ENCODE measurements around the gene ABHD6.
"Not testable (repeated sequence)": the region's sequence is repeated elsewhere in the genome, so short reads cannot be mapped to it uniquely, and the experiment has no call there.

The ABHD6 gene

DNA sequence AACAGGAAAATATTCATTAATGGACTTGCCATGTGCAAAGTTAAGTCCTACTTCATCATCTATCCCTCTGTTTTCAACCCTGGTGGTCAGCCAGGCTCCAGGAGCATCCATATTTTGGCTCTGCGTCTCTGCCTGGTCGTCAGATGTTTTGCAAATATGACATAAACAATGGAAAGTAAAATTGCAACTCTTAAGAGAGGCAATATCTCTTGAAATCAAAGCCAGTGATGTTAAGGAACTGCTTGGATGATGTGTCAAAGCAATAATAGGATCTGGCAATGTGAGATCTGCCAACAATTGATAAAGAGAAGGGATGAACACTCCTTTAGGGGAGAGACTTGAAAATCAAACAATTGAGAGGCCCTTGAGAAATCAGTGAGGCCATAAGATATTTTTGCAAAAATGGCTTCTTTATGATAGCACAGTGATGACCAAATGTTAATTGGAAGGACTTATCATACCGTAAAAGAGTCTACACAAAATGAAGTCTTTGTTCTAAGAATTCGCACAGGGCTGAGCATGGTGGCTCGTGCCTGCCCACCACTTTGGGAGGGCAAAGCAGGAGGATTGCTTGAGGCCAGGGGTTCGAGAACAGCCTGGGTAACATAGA is 6.5 kb downstream of the ABHD6 start:
- DNase-seq, result no peak

DNA sequence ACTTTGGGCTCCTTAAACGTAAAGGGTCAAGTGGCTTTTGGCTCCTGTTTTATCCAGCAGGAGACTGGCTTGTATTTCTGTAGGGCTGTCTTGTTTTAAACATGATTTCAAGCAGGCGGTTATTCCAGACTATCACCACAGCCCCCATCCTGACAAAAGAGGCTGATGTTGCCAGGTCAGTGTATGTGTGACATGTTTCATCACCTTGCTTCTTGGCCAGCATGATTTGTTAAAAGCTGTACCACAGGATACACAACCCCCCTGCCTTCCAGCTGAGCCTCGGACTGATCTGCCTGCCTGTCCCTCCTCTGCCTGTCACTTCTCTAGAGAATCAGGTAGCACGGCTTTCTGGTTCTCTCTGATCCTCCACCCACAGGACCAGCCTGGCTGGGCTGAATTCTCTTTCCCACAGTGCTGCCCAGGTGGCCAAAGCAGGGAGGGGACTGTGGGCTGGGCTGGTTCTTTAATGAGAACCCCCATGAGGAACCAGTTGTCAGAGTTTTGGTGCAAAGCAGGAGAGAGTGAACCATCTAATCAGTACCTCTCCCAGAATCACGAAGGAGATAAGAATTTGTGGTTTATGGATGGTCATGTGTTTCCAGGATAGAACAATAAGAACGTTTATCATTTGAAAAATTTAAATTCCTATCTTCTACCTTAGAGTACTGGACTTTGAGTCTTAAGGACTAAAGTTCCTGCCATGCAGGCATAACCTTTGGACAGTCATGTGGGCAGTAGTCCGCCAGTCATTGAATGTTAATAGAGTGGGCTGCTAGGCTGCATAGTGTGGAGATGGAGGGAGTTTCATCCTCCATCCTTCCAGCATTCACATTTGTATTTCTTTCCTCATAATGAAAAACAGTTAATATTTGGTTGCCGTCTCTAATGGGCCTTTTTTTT is 8.8 kb downstream of the ABHD6 start:
- no peak for DNase-seq

DNA sequence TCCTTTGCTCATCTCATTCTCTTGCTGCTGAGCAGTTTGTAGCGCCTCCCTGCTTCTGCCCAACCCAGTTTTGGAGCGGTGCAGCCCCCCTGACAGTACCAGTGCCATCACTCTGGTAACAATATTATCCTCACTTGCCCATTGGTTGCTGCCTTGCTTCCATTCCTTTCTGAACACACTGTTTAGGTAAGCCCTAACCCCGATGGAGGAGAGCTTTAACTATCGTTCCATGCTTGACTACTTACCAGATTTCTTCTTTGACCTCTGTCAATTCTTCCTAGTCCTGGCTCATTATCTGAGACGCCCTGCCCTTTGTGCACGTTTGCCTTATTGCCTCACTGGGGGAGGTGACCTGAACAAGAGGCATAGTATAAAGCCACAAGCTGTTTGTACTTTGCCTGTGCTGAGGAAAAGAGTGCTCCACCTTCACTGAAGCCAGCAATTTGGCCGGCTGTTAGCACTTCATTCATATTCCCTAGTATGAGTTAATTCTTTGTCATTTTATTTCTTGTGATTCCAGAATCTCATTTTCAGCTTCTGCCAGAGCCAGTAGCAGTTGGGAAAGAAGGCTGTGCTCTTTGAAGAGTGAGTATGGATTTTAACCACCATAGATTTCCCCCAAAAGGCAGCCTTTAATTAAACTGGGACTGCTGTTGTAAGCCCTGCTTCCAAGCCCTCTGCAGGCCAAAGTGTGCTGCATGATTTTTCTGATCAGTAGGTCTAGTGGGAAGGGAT is 11.9 kb downstream of the ABHD6 start:
- no peak for DNase-seq

DNA sequence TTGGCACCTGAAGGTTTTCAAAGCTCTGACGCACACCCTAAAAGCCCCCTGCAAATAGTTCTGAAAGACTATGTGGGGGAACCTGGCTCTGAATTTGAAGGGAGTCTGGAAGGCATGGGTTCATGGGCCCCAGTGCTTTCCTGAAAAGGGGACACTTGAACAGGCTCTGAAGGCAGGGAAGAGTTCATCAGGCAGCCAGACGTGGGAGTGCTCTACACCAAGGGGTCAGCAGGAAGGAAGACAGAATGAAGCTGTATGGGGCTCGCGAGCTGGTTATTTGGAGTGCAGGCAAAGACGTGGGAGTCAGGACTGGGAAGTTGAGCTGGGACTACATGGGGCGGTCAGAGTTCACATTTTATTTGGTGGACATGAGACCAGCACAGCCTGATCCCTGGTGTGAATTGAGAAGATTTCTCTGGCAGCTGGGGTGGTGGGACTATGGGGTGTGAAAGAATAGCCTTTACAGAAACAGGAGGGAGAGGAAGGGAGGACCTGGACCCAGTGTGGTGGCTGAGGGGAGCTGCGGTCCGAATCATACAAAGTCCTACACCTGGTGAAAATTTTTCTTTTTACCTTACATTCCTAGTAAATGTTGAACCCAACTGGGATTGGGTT is 12.6 kb downstream of the ABHD6 start:
- no peak for DNase-seq

DNA sequence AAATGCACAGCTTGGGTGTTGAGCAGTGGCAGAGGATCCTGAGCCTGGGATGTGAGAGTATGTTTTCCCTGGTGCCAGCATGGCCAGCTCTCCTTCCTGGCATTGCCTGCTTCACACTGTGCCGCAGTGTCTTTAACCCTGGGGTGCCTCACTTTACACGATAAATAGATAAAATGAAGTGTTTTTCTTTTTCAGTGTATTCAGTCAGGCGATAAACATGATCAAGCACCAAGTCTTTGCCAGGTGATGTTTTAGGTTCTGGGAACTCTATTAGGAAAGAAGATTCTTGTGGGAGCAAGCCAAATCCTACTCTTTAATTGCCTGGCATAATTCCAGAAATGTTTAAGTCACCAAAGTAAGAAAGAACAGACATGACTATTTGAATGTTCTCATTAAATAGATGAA is 14.0 kb downstream of the ABHD6 start:
- no peak for DNase-seq

DNA sequence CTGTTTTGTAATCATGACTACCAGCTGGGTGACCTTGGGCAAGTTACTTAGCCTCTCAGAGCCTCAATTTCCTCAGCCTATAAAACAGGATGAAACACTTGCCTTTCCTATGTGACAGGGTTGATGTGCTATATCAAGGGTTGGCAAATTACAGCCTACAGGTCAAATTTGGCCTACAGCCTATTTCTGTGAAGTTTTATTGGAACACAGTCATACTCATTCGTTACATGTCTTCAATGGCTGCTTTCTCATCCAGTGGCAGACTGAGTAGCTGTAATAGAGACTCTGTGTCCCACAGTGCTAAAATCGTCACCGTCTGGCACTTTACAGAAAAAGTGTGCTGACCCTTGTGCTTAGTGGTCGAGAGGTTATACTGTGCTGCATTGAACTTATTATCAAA is 16.6 kb downstream of the ABHD6 start:
- no peak for DNase-seq

DNA sequence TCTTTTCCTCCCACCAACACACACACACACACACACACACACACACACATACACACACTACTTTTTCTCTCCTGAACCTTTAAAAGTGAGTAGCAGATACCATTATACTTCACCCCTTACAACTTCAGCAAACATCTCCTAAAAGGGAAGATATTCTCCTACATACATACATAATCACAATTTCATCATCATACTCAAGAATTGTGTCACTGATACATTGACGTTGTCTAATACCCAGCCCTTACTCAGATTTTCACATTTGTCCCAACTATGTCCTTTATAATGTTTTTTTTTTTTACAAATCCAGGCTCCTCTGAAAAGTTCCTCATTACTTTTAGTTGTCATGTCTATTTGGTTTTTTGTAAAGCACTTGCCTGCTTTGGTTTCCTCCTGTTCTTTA is 18.5 kb downstream of the ABHD6 start:
- DNase-seq, result no peak

DNA sequence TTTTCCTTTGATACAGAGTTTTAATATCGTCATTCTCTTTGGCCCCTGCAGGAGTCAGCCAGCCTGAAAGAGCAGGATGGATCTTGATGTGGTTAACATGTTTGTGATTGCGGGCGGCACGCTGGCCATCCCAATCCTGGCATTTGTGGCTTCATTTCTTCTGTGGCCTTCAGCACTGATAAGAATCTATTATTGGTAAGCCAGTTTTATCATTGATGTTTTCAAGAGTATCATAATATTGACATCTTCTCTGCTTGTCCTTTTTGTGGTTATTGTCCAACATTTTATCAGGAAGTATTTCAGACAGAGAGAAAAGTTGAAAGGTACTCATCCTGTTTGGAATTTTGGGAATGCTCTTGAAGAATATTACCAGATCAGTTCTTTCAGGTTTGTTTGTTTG is 18.9 kb downstream of the ABHD6 start:
- DNase-seq, result no peak

DNA sequence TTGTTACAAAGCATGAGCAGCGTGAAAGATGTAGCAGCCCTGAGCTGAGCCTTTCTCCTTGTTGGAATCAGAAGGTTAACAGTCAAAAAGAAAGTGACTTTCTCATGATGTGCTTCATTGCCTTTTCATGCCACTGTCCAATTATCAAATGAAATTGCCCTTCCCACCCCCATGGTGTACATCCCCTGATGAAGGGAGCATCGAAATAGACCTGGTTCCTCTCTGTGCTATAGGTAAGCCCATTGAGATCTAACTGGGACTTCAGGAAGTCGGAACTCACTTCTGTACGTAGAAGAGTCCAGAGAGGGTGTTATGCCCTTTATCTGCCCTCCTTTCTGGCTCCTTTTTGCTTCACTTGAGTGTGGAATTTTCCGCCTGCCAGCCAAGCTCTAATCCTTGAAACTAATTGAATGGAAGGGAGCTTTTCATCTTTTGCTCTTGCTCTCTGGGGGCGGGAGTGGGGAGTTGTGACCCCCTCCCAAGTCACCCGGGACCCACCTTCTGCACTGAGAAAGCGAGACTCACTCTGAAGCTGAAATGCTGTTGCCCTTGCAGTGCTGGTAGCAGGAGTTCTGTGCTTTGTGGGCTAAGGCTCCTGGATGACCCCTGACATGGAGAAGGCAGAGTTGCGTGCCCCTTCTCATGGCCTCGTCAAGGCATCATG is 20.9 kb downstream of the ABHD6 start:
- DNase-seq, result no peak

DNA sequence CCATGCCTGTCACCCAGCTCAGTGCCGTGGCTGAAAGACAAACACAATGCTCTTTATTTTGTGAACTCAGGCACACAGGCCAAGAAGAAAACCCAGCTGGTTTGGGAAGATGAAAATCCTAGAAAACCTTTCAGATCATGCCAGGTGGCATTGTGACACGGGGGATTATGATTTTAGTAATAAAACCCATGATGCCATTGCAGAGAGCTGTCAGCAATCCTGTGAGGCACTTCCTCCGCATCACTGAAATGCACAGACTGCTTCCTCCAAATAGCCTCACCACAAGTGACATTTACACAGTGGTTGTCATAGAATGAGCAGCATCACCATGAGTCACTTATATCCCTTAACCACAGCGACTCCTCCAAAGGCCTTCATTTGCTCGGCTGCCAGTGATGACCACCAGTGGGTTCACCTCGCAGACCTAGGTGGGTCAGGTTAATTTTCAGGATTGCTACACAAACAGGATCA is 22.7 kb downstream of the ABHD6 start:
- no peak for DNase-seq

DNA sequence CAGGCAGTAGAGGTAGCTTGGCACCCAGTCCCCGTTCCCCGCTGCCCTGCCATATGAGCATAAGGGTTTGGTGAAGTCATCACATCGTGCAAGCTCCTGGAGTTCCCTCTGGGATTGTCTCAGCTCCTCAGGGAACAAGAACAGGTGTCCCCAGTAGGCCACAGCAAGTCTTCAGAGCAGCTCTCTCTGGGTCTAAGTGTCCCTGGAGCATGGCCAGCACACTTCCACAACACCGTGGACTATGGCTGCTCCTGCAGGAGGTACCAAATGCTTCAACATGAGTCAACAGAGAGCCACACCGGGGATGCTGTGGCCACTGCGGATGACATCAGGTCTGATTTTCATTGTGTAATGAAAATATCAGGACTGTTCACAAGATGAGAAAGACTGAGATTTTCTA is 23.1 kb downstream of the ABHD6 start:
- no peak for DNase-seq

DNA sequence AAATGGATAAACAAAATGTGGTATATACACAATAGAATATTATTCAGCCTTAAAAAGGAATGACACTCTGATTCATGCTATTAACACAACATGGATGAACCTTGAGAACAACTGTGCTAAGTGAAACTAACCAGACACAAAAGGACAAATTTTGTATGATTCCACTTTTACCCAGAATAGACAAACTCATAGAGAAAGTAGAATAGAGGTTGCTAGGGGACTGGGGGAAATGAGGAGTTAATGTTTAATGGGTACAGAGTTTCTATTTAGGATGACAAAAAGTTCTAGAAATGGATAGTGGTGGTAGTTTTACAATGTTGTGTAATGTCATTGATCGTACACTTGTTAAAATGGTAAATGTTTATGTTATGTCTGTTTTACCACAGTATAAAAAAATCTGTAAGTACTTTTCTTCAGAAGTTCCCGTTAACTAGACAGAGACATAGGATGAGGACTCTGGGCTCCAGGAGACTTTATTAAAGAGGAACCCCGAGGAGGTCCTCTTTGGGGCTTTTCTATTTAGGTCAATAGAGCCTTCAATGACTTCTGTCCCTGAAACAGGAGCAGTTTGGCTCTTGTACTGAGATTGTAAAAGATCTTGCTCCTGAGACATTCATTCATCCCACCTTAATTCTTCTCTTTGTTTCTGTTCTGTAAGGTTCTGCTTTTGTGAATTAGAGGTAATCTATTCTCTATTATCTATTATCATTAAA is 24.5 kb downstream of the ABHD6 start:
- no peak for DNase-seq

DNA sequence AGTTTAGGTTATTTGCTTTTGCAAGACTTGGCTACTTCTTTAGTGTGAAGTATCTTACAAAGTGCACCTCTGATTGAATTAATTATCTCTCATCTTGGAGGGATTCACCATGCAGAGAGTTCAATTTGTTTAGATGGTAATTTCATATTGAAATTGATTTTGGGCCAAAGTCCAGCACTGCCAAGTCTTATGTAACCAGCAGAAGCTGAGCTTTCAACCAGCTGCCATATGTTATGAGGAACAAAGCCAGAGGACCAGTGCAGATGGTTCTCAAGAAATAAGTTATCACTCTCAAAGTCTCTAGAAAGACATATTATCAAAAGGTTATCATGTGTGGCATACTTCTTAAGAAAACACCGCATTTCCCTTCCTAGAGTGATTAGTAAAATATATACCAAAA is 29.0 kb downstream of the ABHD6 start:
- no peak for DNase-seq

DNA sequence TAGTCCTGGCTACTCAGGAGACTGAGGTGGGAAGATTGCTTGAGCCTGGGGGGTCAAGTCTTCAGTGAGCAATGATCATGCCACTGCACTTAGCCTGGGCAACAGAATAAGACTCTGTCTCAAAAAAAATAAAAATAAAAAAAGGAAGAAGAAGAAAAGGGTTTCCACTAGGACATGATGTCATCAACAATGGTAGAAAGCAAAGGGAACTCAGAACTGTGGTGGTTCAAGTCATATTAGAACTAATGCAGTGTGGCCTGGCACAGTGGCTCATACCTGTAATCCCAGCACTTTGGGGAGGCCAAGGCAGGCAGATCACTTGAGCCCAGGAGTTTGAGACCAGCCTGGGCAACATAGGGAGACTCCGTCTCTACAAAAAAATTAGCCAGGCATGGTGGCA is 30.0 kb downstream of the ABHD6 start:
- DNase-seq, result not testable (repeated sequence)

DNA sequence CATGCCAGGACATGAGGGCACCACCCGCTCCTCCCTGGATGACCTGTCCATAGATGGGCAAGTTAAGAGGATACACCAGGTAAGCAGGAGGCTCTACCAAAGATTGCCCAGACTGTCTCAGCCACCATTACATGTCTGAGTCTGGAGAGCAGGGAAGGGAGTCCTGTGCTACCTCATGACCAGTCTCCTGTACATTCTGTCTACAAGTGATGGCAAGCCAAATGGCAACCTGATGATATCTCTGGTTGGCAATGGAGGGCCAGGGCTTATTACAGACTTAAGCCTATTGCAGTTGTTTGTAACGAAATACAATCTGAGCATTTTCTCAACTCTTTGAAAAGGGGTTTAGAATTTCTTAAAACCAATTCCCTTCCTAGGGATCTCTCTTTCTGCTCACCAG is 31.8 kb downstream of the ABHD6 start:
- DNase-seq, result no peak

DNA sequence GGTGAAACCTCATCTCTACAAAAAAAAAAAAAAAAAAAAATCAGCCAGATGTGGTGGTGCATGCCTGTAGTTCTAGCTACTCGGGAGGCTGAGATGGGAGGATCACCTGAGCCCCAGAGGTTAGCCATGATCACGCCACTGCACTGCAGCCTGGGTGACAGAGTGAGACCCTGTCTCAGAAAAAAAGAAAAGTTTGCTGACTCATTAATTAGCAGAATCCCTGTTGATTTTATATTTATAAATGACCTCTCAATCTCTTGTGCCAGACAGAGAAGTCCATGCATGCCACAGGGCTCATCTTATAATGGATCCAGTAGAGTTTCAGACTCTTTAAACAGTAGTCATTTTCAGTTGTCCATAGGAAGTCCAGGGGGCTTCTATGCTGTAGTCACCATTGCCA is 32.9 kb downstream of the ABHD6 start:
- no peak for DNase-seq

DNA sequence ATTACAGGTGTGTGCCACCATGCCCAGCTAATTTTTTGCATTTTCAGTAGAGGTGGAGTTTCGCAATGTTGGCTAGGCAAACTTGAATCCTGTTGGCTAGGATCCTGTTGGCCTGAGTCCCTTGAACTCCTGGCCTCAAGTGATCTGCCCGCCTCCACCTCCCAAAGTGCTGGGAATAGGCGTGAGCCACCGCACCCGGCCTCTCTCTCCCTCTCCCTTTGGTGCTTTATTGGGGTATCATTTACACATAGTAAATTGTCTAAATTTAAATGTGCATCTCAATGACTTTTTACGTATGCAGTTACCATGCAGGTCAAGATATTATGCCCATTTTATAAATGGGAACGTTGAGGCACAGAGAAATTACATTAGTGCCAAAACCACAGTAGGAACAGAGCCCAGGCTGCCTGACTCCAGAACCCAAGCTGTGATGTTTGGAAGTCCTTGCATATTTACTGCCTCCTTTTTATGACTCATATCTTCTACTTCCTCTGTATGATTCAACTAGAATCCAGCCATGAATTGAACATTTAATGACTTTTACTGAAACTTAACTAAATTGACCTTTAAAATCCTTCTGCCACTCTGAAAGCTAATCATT is 34.4 kb downstream of the ABHD6 start:
- no peak for DNase-seq

DNA sequence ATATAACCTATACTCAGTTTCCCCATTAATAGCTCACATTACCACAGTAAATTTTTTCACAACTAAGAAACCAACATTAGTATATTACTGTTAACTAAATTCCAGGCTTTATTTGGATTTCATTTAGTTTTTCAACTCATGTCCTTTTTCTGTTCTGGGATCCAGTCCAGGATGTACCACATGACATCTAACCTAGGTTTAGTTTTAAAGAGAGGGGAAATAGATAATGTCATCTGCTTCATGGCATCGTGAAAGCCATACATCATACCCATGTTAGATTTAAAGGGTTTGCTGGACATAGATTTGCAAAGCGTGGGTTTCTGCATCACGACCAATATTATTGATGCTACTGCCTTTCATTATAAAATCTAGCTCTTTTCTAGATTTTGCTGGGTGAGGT is 35.3 kb downstream of the ABHD6 start:
- no peak for DNase-seq

DNA sequence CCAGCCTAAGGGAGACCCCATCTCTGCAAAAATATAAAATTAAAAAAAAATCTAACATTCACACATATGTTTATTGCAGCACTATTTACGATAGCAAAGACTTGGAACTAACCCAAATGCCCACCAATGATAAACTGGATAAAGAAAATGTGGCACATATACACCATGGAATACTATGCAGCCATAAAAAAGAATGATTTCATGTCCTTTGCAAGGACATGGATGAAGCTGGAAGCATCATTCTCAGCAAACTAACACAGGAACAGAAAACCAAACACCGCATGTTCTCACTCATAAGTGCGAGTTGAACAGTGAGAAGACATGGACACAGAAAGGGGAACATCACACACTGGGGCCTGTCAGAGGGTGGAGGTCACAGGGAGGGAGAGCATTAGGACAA is 35.8 kb downstream of the ABHD6 start:
- not testable (repeated sequence) for DNase-seq

DNA sequence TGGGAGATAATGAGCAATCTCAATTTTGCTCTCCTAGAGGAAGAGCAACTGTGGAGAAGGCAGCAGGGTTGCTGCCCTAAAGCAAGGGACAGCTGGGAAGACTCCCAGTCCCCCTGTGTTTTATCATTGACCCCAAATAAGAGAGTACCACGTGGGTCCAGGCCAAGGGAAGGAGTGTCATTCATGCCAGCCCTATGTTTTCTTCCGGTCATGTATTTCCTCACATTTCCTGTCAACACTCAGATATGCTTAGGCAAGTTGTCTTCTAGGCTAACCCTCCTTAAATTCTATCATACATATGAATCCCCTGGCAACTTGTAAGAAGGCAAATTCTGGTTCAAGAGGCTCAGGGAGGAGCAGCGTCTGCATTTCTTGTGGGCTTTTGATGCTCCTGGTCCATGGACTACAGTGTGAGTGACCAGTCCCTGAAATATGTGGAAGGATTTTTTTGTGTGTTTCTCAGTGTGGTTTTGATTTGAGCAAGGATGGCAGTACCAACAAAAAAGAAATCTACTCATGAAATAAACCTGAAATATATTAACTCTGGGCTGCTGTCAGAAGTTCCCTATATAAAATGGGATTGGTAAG is 36.5 kb downstream of the ABHD6 start:
- no peak for DNase-seq

DNA sequence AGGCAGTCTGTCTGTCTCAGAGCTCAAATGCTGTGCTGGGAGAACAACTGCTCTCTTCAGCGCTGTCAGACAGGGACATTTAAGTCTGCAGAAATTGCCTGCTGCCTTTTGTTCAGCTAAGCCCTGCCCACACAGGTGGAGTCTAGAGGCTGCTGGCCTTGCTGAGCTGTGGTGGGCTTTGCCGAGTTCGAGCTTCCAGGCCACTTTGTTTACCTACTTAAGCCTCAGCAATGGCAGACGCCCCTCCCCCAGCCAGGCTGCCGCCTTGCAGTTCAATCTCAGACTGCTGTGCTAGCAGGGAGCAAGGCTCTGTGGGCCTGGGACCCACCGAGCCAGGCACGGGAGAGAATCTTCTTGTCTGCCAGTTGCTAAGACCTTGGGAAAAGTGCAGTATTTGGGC is 43.5 kb downstream of the ABHD6 start:
- DNase-seq, result no peak
